ENCODE measurements around the gene TGM1. TPM values are rescaled to one million over a fixed set of nuclear protein-coding genes. Genes with fewer than 3 reads are reported as not detected.

Gene TGM1
- total RNA-seq = 3.0 TPM

DNA sequence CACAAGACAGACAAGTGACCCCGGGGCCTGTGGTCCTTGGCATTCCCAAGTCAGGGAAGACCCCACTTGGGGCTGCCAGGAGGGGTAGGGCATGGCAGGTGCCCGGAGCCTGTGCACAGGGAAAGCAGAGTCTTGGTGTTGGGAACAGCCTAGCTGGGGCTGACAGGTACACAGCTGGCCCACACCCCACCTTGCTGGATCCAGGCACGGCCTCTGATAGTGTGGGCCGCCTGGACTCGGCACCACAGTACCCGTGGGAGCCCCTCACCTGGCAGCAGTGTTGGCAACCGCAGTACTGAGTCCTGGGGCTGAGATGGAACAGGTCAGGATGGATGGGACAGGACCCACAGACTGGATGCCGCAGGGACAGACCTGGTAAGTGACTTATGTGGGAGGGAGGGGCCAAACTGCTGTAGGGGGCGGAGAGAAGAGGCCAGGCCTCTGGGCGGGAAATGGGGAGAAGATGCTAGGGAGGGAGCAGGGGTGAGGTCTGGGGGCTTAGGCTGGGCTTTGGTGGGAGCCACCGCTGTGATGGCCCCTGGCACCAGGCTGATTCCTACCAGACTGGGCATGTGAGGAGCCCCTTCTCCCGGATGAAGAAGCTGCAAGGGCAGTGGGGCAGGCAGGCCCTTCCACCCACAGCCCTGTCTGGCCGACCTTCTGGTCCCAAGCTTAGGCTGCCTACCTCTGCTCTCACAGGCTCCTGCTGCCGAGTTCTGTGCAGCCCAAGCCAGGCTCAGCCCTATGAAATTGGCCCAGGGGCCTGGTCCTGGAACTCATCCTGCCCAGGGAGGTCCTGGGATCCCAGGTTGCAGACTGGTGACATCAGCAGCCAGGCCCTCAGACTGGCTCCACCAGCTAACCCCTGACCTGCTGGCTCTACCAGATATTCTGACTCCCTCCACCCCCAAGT is at the start of gene TGM1:
Gene TGM1, minus strand, starts transcription at position 357 of the 913 bp plus-strand sequence. CDS start 825 bp downstream, outside the sequence.
- DNase-seq (ENCODE audit: low spot score) = no peak

- DNase-seq (ENCODE audit: low spot score) = no peak
These were observed 49.0 kb upstream of the TGM1 start for GRCh38 chr14:24311837-24312615.

DNA sequence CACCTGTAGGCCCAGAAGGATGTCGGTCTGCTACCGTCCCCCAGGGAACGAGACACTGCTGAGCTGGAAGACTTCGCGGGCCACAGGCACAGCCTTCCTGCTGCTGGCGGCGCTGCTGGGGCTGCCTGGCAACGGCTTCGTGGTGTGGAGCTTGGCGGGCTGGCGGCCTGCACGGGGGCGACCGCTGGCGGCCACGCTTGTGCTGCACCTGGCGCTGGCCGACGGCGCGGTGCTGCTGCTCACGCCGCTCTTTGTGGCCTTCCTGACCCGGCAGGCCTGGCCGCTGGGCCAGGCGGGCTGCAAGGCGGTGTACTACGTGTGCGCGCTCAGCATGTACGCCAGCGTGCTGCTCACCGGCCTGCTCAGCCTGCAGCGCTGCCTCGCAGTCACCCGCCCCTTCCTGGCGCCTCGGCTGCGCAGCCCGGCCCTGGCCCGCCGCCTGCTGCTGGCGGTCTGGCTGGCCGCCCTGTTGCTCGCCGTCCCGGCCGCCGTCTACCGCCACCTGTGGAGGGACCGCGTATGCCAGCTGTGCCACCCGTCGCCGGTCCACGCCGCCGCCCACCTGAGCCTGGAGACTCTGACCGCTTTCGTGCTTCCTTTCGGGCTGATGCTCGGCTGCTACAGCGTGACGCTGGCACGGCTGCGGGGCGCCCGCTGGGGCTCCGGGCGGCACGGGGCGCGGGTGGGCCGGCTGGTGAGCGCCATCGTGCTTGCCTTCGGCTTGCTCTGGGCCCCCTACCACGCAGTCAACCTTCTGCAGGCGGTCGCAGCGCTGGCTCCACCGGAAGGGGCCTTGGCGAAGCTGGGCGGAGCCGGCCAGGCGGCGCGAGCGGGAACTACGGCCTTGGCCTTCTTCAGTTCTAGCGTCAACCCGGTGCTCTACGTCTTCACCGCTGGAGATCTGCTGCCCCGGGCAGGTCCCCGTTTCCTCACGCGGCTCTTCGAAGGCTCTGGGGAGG is 47.9 kb upstream of the TGM1 start, which contains the start of gene LTB4R:
Gene LTB4R, plus strand, starts transcription at position 857 of the 959 bp plus-strand sequence. CDS start 4,150 bp downstream, outside the sequence.
- peak; percentile 66 for DNase-seq (ENCODE audit: low spot score)

- DNase-seq (ENCODE audit: low spot score) = peak; percentile 41
These were observed 47.3 kb upstream of the TGM1 start for GRCh38 chr14:24310265-24310645.

DNA sequence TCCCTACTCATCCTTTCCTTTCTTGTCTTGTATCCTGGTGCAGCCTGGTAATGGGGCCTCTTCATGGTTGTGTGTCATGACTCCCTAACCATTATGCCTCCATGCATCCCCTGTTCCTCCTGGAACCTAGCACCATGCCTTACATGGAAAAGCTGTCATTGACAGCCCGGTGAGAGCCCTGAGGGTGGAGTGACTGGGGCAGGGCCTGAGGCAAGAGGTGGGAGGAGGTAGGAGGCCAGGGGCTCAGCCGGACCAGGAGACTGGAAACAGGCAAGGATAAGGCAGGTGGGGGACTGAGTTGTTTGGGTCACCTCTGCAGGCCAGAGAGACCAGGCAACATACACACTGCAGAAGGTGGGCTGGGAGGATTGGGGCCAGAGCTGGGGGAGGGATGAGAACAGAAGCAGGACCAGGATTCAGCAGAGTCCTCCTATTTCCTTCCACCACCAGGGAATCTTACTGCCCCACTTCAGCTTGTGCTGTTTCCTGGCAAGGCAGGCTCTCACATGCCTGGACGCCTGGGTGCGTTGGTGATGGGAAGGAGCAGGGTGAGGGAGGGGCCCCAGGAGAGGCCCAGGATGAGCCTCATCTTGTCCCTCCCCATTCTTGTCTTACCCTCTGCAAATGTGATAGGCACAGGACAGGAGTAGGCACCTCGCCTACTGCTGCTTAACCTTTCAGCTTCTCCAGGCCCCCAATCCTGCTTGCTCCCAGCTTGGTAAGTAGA is 46.7 kb upstream of the TGM1 start, which contains the start of gene LTB4R2:
Gene LTB4R2, plus strand, starts transcription at position 603 of the 727 bp plus-strand sequence. CDS start 525 bp downstream, outside the sequence.
- DNase-seq (ENCODE audit: low spot score) = no peak

DNA sequence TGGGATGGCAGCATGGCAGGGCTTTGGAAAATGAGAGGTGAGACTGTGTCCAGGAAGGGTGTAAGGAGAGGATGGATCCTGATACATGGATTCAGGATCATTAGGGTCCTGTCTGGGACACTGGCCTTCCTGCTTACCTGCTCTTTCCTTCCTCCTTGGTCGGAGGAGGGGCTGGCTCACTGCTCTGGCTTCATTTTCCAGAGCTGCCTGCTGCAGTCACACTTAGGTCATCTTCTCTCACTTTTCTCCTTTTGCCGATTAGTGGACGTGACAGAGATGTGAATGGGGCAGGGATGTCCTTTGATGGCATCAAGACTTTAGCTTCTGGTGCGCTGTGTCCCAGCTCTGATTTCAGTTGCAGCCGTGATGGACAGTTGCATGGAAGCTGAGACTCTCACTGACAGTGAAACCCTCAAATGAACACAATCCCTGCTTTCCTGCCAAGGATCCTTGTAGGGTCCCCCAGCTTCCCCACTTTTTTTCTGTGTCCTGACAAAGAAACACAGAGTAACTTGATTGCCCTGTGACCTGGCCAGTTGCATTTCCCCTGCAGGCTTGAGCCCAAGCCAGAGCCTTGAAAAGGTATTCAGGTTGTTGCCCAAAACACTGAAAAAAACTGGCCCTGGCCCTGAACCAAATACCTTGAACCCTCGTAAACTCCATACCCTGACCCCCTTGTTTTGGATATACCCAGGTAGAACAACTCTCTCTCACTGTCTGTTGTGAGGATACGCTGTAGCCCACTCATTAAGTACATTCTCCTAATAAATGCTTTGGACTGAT is 45.6 kb upstream of the TGM1 start:
- DNase-seq (ENCODE audit: low spot score) = no peak

- peak; percentile 76 for DNase-seq (ENCODE audit: low spot score)
These were observed 44.8 kb upstream of the TGM1 start, which contains the start of gene CIDEB for GRCh38 chr14:24307575-24308341. Gene CIDEB, minus strand, starts transcription at chr14:24307977. Its CDS starts 119 bp downstream, at chr14:24307858.

- no peak for DNase-seq (ENCODE audit: low spot score)
These were observed 44.2 kb upstream of the TGM1 start for GRCh38 chr14:24307156-24307574.

DNA sequence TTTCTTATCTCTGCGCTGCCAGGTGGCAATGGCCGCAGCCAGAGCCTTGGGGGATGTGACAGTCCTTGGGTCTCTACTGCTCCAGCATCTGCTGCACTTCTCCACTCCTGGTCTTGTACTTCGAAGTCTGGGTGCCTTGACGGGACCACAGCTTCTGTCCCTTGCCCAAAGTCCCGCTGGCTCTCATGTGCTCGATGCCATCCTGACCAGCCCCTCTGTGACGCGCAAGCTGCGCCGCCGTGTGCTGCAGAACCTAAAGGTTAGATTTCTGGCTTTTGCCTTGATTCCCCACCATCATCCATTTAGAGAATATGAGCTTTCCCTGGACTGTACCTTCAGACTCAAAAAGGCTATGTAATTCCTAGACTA is 41.0 kb upstream of the TGM1 start:
- no peak for DNase-seq (ENCODE audit: low spot score)

- DNase-seq (ENCODE audit: low spot score) = no peak
These were observed 37.5 kb upstream of the TGM1 start for GRCh38 chr14:24300326-24300980.

DNA sequence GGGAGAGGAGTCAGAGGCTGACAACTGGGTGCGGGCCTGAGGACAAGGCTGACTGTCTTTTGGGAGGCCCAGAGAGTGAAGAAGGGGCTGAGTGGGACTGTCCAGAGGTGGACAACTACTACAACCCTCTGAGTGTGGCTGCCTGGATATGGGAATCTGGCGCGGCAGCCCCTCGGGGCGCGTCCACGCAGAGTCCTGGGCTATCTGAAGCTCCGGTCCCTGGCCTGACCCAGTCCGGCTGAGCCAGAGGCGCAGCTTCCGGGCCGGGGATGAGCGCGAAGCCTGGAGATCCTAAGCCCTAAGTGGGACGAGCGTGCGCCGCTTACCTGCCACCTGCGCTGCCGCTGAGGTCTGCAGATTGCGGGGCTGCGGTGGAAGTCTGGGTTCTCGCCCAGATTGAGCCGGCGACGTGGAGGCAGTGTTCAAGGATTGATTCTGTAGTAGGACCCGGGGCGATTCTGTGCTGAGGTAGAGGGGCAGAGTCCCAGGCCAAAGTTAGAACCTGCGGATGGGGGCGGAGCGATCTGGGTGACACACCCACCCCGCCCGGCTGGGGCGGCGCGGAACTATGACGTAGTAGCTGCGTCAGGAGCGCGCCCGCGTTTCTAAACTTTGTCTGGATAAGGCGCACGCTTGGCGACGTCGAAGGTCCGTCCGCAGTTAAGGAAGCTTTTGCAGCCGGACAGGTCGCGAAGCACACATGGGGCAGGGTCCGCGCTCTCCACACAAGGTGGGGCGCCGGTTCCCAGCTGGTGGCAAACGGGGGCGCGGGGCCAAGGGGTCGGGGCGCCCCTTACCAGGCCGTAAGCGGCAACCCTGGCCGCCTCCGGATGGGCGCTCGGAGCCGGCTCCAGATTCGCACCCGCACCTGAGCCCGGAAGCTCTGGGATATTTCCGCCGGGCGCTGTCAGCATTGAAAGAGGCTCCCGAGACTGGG is 36.5 kb upstream of the TGM1 start, which contains the start of the genes DHRS1 and NOP9:
Gene DHRS1, minus strand, starts transcription at position 526 of the 937 bp plus-strand sequence. CDS start 674 bp downstream, outside the sequence.
Gene NOP9, plus strand, starts transcription at position 596 of the 937 bp plus-strand sequence. Its CDS starts 105 bp downstream, at position 701.
- peak; percentile 93 for DNase-seq (ENCODE audit: low spot score)

DNA sequence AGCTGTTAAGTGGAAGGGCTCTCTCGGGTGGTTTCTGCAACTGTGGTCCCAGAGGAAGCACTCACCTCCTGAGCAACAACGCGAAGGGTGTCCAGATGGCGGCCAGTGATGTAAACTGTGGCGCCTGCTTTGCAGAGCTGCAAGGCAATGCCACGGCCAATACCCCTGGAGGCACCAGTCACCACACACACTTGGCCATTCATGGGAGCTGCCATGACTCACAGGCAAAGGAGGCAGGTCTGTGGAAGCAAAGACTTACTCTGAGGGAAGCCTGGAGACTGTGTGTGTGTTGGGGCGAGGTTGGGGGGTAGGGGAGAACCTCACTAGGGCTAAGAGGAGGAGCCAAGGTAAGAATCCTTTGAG is 35.9 kb upstream of the TGM1 start:
- DNase-seq (ENCODE audit: low spot score) = no peak

- no peak for DNase-seq (ENCODE audit: low spot score)
These were observed 34.4 kb upstream of the TGM1 start for GRCh38 chr14:24297190-24297964.

- peak; percentile 68 for DNase-seq (ENCODE audit: low spot score)
These were observed 33.6 kb upstream of the TGM1 start for GRCh38 chr14:24296341-24297157.

GRCh38 chr14:24293525-24293924 is 30.5 kb upstream of the TGM1 start:
- no peak for DNase-seq (ENCODE audit: low spot score)
